ENCODE data around the gene MRPL40.

DNA sequence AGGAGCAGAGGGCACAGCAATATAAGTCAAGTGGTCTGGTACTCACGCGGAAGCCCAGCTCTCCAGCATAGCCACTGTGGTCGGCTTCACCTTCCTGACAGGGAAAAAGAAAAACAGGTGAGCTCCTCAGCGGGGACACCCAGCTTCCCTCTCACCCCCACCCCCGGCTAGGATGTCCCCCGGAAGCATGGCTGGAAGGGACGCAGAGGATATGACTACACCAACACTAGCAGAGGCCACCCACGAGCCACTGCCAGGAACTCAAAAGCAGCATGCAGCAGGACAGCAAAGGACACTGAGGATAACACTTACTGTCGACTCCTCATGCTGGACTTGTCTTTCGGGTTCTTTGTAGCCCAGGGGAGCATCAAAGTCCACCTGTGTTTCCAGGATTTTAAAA is 24.2 kb downstream of the MRPL40 start:
- TF ChIP-seq, protein P1, sequence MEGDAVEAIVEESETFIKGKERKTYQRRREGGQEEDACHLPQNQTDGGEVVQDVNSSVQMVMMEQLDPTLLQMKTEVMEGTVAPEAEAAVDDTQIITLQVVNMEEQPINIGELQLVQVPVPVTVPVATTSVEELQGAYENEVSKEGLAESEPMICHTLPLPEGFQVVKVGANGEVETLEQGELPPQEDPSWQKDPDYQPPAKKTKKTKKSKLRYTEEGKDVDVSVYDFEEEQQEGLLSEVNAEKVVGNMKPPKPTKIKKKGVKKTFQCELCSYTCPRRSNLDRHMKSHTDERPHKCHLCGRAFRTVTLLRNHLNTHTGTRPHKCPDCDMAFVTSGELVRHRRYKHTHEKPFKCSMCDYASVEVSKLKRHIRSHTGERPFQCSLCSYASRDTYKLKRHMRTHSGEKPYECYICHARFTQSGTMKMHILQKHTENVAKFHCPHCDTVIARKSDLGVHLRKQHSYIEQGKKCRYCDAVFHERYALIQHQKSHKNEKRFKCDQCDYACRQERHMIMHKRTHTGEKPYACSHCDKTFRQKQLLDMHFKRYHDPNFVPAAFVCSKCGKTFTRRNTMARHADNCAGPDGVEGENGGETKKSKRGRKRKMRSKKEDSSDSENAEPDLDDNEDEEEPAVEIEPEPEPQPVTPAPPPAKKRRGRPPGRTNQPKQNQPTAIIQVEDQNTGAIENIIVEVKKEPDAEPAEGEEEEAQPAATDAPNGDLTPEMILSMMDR (IDR thresholded peaks at IDR 0.05) = no peak
- no peak for TF ChIP-seq POLR2AphosphoS5 (IDR thresholded peaks at IDR 0.05)
- TF ChIP-seq POLR2A (IDR thresholded peaks at IDR 0.05; ENCODE audit: low read depth) = no peak
